Measurements from ENCODE around the gene MPND.

MPND gene

DNA sequence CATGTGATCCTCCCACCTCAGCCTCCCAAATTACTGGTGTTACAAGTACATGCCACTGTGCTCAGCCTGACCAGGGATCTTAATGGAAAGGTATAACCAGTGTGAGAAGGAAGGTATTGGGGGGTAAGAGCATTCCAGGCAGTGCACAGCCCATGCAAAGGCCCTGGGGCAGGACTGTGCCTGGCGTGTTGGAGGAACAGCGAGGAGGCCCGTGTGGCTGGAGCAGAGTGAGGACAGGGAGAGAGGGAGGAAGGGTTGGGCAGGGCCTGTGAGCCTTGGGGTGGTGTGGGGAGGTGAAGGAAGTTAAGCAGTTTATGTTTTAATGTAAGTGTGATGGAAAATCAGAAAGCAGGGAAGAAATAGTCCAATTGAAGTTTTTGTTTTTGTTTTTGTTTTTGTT lies 42.8 kb upstream of the MPND start:
- Histone ChIP-seq H3K9me3 (ENCODE audit: control insufficient read depth, insufficient read depth, low read depth, low read length) (no peaks in the 10 kb centered on the region), H3K36me3 (ENCODE audit: control insufficient read depth in 2 of 2, insufficient read depth in 1 of 2, low read length in 2 of 2) (no peaks in the 10 kb centered on the region), H3K27ac (ENCODE audit: extremely low read depth, low read depth, low read length) (no peak overlapping the region), H3K4me1 (ENCODE audit: control insufficient read depth, insufficient read depth, low read length) (no peaks in the 10 kb centered on the region), H3K4me3 (ENCODE audit: low read depth, low read length) (no peak overlapping the region)
- ChIA-PET CTCF (no interaction called here), POLR2A (no interaction called here)
- no peak for TF ChIP-seq ZNF677 (tag by site-specific recombination; IDR thresholded peaks at IDR 0.05)
- peak; percentile 36; the same call in 1 of the 2 replicates for TF ChIP-seq ZNF341 (tag by site-specific recombination; IDR thresholded peaks at IDR 0.05; ENCODE audit: low read depth)
- TF ChIP-seq ZNF175 (tag by site-specific recombination; IDR thresholded peaks at IDR 0.05), result no peak
- no peak for TF ChIP-seq ZNF335 (tag by site-specific recombination; conservative IDR thresholded peaks at IDR 0.05)
- TF ChIP-seq ZNF394 (tag by site-specific recombination; IDR thresholded peaks at IDR 0.05; ENCODE audit: borderline replicate concordance), result no peak
- TF ChIP-seq, protein P1, sequence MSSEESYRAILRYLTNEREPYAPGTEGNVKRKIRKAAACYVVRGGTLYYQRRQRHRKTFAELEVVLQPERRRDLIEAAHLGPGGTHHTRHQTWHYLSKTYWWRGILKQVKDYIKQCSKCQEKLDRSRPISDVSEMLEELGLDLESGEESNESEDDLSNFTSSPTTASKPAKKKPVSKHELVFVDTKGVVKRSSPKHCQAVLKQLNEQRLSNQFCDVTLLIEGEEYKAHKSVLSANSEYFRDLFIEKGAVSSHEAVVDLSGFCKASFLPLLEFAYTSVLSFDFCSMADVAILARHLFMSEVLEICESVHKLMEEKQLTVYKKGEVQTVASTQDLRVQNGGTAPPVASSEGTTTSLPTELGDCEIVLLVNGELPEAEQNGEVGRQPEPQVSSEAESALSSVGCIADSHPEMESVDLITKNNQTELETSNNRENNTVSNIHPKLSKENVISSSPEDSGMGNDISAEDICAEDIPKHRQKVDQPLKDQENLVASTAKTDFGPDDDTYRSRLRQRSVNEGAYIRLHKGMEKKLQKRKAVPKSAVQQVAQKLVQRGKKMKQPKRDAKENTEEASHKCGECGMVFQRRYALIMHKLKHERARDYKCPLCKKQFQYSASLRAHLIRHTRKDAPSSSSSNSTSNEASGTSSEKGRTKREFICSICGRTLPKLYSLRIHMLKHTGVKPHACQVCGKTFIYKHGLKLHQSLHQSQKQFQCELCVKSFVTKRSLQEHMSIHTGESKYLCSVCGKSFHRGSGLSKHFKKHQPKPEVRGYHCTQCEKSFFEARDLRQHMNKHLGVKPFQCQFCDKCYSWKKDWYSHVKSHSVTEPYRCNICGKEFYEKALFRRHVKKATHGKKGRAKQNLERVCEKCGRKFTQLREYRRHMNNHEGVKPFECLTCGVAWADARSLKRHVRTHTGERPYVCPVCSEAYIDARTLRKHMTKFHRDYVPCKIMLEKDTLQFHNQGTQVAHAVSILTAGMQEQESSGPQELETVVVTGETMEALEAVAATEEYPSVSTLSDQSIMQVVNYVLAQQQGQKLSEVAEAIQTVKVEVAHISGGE (tag by site-specific recombination; conservative IDR thresholded peaks at IDR 0.05; ENCODE audit: low read depth), result no peak
- TF ChIP-seq ZNF555 (tag by site-specific recombination; conservative IDR thresholded peaks at IDR 0.05), result no peak
- peak; percentile 99 for TF ChIP-seq ZNF623 (tag by site-specific recombination; IDR thresholded peaks at IDR 0.05)

DNA sequence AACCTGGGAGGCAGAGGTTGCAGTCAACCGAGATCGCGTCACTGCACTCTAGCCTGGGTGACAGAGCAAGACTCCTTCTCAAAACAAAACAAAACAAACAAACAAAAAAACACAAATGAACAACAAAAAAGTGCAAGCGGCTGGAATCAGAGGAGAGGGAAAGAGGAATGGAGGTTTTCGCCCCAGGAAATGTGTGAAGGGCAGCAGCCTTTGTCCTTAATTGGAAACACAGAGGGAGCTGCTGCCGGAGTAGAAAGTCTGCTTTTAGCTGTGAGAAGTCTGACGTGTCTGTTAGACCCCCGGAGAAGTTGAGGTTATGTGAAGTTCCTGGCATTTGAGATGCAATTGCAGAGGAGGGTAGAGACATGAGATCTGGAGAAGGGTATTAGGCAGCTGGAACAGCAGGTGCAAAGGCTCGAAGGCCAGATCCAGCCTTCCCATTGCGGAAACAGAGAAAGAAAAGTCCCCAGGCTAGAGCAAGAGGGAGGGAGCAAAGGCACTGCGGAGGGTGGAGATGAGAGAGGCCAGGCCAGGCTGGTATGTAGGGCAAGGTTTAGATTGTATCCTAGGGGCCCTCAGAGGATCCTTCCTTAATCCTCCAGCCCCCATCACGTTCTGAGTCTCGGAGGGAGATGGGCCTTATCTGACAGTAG lies 41.6 kb upstream of the MPND start:
- H3K4me1 ChIP-seq (ENCODE audit: control insufficient read depth, insufficient read depth, low read length), result no peaks in the 10 kb centered on the region
- no peaks in the 10 kb centered on the region for H3K9me3 ChIP-seq (ENCODE audit: control insufficient read depth, insufficient read depth, low read depth, low read length)
- H3K4me3 ChIP-seq (ENCODE audit: low read depth, low read length), result no peak overlapping the region
- peaks cover 0 to 8% of the 10 kb centered on the region in 2 experiments; a peak in 2 of 3 replicates for H3K36me3 ChIP-seq (ENCODE audit: control insufficient read depth in 2 of 2, insufficient read depth in 1 of 2, low read length in 2 of 2)
- no peak overlapping the region for H3K27ac ChIP-seq (ENCODE audit: extremely low read depth, low read depth, low read length)
- CTCF ChIA-PET, result interaction anchor here (0.5 to 1.7 kb wide), 2 partner anchors 25 to 35 kb away, joined by 5 to 6 read pairs; no protein-coding TSS in a partner anchor
- TF ChIP-seq, protein P2, sequence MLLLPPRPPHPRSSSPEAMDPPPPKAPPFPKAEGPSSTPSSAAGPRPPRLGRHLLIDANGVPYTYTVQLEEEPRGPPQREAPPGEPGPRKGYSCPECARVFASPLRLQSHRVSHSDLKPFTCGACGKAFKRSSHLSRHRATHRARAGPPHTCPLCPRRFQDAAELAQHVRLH (tag by site-specific recombination; IDR thresholded peaks at IDR 0.05), result no peak
- TF ChIP-seq ZSCAN23 (tag by site-specific recombination; IDR thresholded peaks at IDR 0.05) (no peak), MYNN (tag by site-specific recombination; IDR thresholded peaks at IDR 0.05; ENCODE audit: borderline replicate concordance) (no peak), KLF8 (tag by site-specific recombination; IDR thresholded peaks at IDR 0.05) (no peak), ZBTB48 (tag by site-specific recombination; IDR thresholded peaks at IDR 0.05) (no peak), ZNF19 (tag by site-specific recombination; IDR thresholded peaks at IDR 0.05; ENCODE audit: low read depth) (no peak), ZFHX2 (tag by site-specific recombination; conservative IDR thresholded peaks at IDR 0.05) (no peak), ZNF416 (tag by site-specific recombination; IDR thresholded peaks at IDR 0.05) (no peak), GLIS2 (tag by site-specific recombination; IDR thresholded peaks at IDR 0.05) (no peak), BCL6B (tag by site-specific recombination; IDR thresholded peaks at IDR 0.05) (no peak), ZNF621 (tag by site-specific recombination; IDR thresholded peaks at IDR 0.05) (no peak), SCRT2 (tag by site-specific recombination; IDR thresholded peaks at IDR 0.05) (no peak), ZNF24 (tag by site-specific recombination; IDR thresholded peaks at IDR 0.05) (no peak)
- POLR2A ChIA-PET, result no interaction called here

Data from HEK293 (cell line).